Omental fat pad (tissue), 4 donors: Measurements from ENCODE around the gene IGFL4. TPM values are rescaled to one million over a fixed set of nuclear protein-coding genes. Genes with fewer than 3 reads are reported as not detected.

Source experiments
- ATAC-seq: fragments of 150-250 bp; one replicate; pipeline ENCODE4 v1.9.1; 2016; ENCODE audit warnings: mild to moderate bottlenecking, moderate library complexity; ENCODE audit not compliant: low FRiP score
- DNase-seq: peaks from one replicate; pipeline ENCODE4 v3.0.0-alpha.2; 2019; ENCODE audit warnings: low spot score
- CTCF ChIP-seq, 3 donors: fragments of 450-650 bp; IDR thresholded peaks; one replicate each; pipeline ENCODE4 v1.5.1; 2016 to 2017; ENCODE audit warnings: antibody characterized with exemption in 3 of 3, mild to moderate bottlenecking in 3 of 3, moderate library complexity in 2 of 3
- total RNA-seq, 4 donors: library from RNA; depleted of rRNA; stranded (reverse); fragments of >200 nt; gene quantifications; one replicate each; pipeline ENCODE4 v1.1.0, GENCODE V29; 2016

Gene IGFL4
- total RNA-seq, 4 donors from 2014 or later, result not detected

GRCh38 chr19:46063201-46063600 is 22.4 kb upstream of the IGFL4 start:
- TF ChIP-seq CTCF (IDR thresholded peaks at IDR 0.05), result no peak
- DNase-seq (no peak), ATAC-seq (no peak)

GRCh38 chr19:46060012-46060411 is 19.2 kb upstream of the IGFL4 start:
- ATAC-seq (no peak), DNase-seq (no peak)
- no peak for TF ChIP-seq CTCF (IDR thresholded peaks at IDR 0.05)

GRCh38 chr19:46058778-46059177 is 18.0 kb upstream of the IGFL4 start:
- DNase-seq, result no peak

GRCh38 chr19:46056536-46056935 is 15.7 kb upstream of the IGFL4 start:
- no peak for ATAC-seq
- TF ChIP-seq CTCF (IDR thresholded peaks at IDR 0.05), result no peak
- DNase-seq, result no peak

More at GRCh38 chr19:46058778-46059177, 18.0 kb upstream of the IGFL4 start:
- TF ChIP-seq CTCF (IDR thresholded peaks at IDR 0.05), result no peak
- ATAC-seq, result no peak

GRCh38 chr19:46052896-46053295 is 12.1 kb upstream of the IGFL4 start:
- no peak for DNase-seq
- no peak for TF ChIP-seq CTCF (IDR thresholded peaks at IDR 0.05)
- no peak for ATAC-seq

- no peak for ATAC-seq
- no peak for DNase-seq
- no peak for TF ChIP-seq CTCF (IDR thresholded peaks at IDR 0.05)
Measured at GRCh38 chr19:46049597-46049996, 8.8 kb upstream of the IGFL4 start.

- ATAC-seq (no peak), DNase-seq (no peak)
- no peak for TF ChIP-seq CTCF (IDR thresholded peaks at IDR 0.05)
Measured at GRCh38 chr19:46043519-46043918, 2.7 kb upstream of the IGFL4 start.
